HepG2 (cell line): ENCODE results near the gene CDC14A. TPM values are rescaled to one million over a fixed set of nuclear protein-coding genes. Genes with fewer than 3 reads are reported as not detected.
A peak's percentile ranks its signal among the peaks of the same experiment; 100 is the strongest.

ENCODE experiments used
- ATAC-seq: fragments of 200-7000 bp; cut with Tn5 transposase; 3 replicates; pipeline ENCODE4 v1.9.1; 2020; ENCODE audit warnings: mild to moderate bottlenecking, moderate library complexity
- BruUV-seq: library from RNA; stranded (reverse); fragments of 400-500 nt; replicated peaks from 2 replicates; lab custom pipeline; 2021; lab: Mats Ljungman, UMichigan
- CTCF ChIA-PET: fragments of 300-600 bp; formaldehyde crosslinking; extraction: SDS; loops from one replicate; lab custom pipeline; 2021; ENCODE audit warnings: low total read pairs, inconsistent platforms, low intra/inter-chr PET ratio; lab: Yijun Ruan, JAX
- POLR2A ChIA-PET: fragments of 350-600 bp; sonication (Branson Sonifier 250); formaldehyde crosslinking; loops from one replicate; lab custom pipeline; 2020; ENCODE audit warnings: antibody characterized with exemption, inconsistent platforms; lab: Yijun Ruan, JAX
- DNase-seq: peaks from one replicate; pipeline ENCODE4 v3.0.0-alpha.2; 2015; ENCODE audit warnings: low spot score
- FAIRE-seq: peaks from 3 replicates; lab custom pipeline; 2011; peaks lifted over from hg19 to GRCh38; lab: Jason Lieb, UNC
- H2AFZ ChIP-seq: one replicate; pipeline ENCODE4 v1.6.1; 2011; ENCODE audit warnings: low read length, inconsistent platforms
- H3K27ac ChIP-seq: fragments of 300-600 bp; 3 replicates; pipeline ENCODE4 v1.8.0; 2011; ENCODE audit warnings: mixed run types, mild to moderate bottlenecking, mixed read lengths, low read length, inconsistent platforms; ENCODE audit not compliant: insufficient read depth; ENCODE audit errors: extremely low read length
- H3K27me3 ChIP-seq, 2 experiments: fragments of 200-600 bp in 1 of 2; 2 replicates in 1 of 2; 3 replicates in 1 of 2; pipeline versions ENCODE4 v1.6.0 to v1.8.0; 2011; ENCODE audit warnings: low read length in 2 of 2, mild to moderate bottlenecking in 2 of 2, moderate library complexity in 2 of 2, inconsistent platforms in 1 of 2; ENCODE audit not compliant: insufficient read depth in 2 of 2, control insufficient read depth in 1 of 2
- H3K36me3 ChIP-seq, 2 experiments: fragments of 200-600 bp in 1 of 2; replicated peaks in 1 of 2; 2 replicates in 1 of 2; 3 replicates in 1 of 2; pipeline versions ENCODE4 v1.5.1 to v1.8.0; 2011; ENCODE audit warnings: low read length in 2 of 2, inconsistent platforms in 1 of 2; ENCODE audit not compliant: insufficient read depth in 2 of 2, control insufficient read depth in 1 of 2
- H3K4me1 ChIP-seq: 2 replicates; pipeline ENCODE4 v1.5.1; 2012; ENCODE audit warnings: low read length, inconsistent platforms; ENCODE audit not compliant: insufficient read depth
- H3K4me2 ChIP-seq: 2 replicates; pipeline ENCODE4 v1.6.0; 2011; ENCODE audit warnings: low read depth, low read length, inconsistent platforms
- H3K4me3 ChIP-seq, 3 experiments: fragments of 200-600 bp in 1 of 3; sonication (generic), shearing (Covaris generic) in 1 of 3; replicated peaks in 1 of 3; 2 replicates each; pipeline ENCODE4 v1.5.1; 2011 to 2016; ENCODE audit warnings: low read length in 3 of 3, inconsistent platforms in 2 of 3, low read depth in 2 of 3, mild to moderate bottlenecking in 2 of 3, control low read depth in 1 of 3, mixed read lengths in 1 of 3; ENCODE audit not compliant: insufficient read depth in 1 of 3
- H3K79me2 ChIP-seq: one replicate; pipeline ENCODE4 v1.6.1; 2011; ENCODE audit warnings: low read length, inconsistent platforms; ENCODE audit not compliant: insufficient read depth
- H3K9ac ChIP-seq: 2 replicates; pipeline ENCODE4 v1.6.0; 2011; ENCODE audit warnings: mild to moderate bottlenecking, low read depth, low read length, inconsistent platforms; ENCODE audit not compliant: insufficient read depth
- H3K9me3 ChIP-seq: 2 replicates; pipeline ENCODE4 v1.5.1; 2012; ENCODE audit warnings: mild to moderate bottlenecking, low read length
- H4K20me1 ChIP-seq: 2 replicates; pipeline ENCODE4 v1.6.0; 2011; ENCODE audit warnings: inconsistent platforms, mild to moderate bottlenecking, low read length, moderate library complexity; ENCODE audit not compliant: insufficient read depth
- CEBPB ChIP-seq: IDR thresholded peaks from 2 replicates; pipeline ENCODE4 v1.6.1; 2011; ENCODE audit warnings: low read depth, low read length, improper control_type of control experiment, borderline replicate concordance
- HNRNPLL ChIP-seq: fragments of 200-400 bp; formaldehyde crosslinking; IDR thresholded peaks from 2 replicates; pipeline ENCODE4 v1.6.1; 2017; ENCODE audit warnings: mild to moderate bottlenecking, low read depth, low read length; ENCODE audit not compliant: poor library complexity, severe bottlenecking
- MATR3 ChIP-seq: sonication (generic); formaldehyde crosslinking; IDR thresholded peaks from 2 replicates; pipeline ENCODE4 v1.4.0; 2020; ENCODE audit warnings: missing genetic modification reagents
- NONO ChIP-seq, 2 experiments: fragments of 450-650 bp in 1 of 2; sonication (generic) in 1 of 2; formaldehyde crosslinking in 1 of 2; IDR thresholded peaks in 1 of 2; conservative IDR thresholded peaks in 1 of 2; 2 replicates each; pipeline versions ENCODE4 v1.6.1 to v1.8.0; 2017 to 2022; ENCODE audit warnings: mild to moderate bottlenecking in 1 of 2, missing genetic modification reagents in 1 of 2, moderate library complexity in 1 of 2
- PHF21A ChIP-seq: sonication (generic); formaldehyde crosslinking; IDR thresholded peaks from 2 replicates; pipeline ENCODE4 v1.5.0; 2020; ENCODE audit warnings: mild to moderate bottlenecking, missing genetic modification reagents
- PPARG ChIP-seq: conservative IDR thresholded peaks from 2 replicates; pipeline ENCODE4 v1.6.1; 2016; ENCODE audit warnings: missing biosample characterization, missing genetic modification reagents
- STAT5B ChIP-seq: sonication (generic); formaldehyde crosslinking; IDR thresholded peaks from 2 replicates; pipeline ENCODE4 v1.4.0; 2020; ENCODE audit warnings: missing genetic modification reagents
- SUZ12 ChIP-seq: fragments of 150-350 bp; IDR thresholded peaks from 2 replicates; pipeline ENCODE4 v1.6.1; 2014; ENCODE audit warnings: low read depth, low read length
- ZKSCAN8 ChIP-seq: IDR thresholded peaks from 2 replicates; pipeline ENCODE4 v1.6.1; 2016; ENCODE audit warnings: borderline replicate concordance, missing genetic modification reagents, missing compliant biosample characterization
- ZNF446 ChIP-seq: sonication (generic); formaldehyde crosslinking; IDR thresholded peaks from 2 replicates; pipeline ENCODE4 v1.5.0; 2020; ENCODE audit warnings: mild to moderate bottlenecking, missing genetic modification reagents
- ZNF557 ChIP-seq: sonication (generic); formaldehyde crosslinking; IDR thresholded peaks from 2 replicates; pipeline ENCODE4 v1.4.0; 2020; ENCODE audit warnings: missing genetic modification reagents
- ZNF564 ChIP-seq: sonication (generic); formaldehyde crosslinking; IDR thresholded peaks from 2 replicates; pipeline ENCODE4 v1.8.1; 2023; ENCODE audit warnings: mild to moderate bottlenecking, missing genetic modification reagents
- whole genome bisulfite sequencing: methylation state at CpG from one replicate; pipeline ENCODE4 v1.1.6; 2017; ENCODE audit warnings: low lambda C conversion rate; 5-methylcytosine and 5-hydroxymethylcytosine counted together
- in situ Hi-C: cut with HindIII; loops from 2 replicates; pipeline ENCODE4 v1.10.0; 2017; ENCODE audit warnings: low pct_unique_long_range_greater_than_20kb; ENCODE audit not compliant: extremely low pct_ligation_motif_present
- intact Hi-C: fragments of 100-400 bp; cut with micrococcal nuclease; formaldehyde crosslinking; loops from one replicate; pipeline ENCODE4 v1.10.0; 2022; ENCODE audit not compliant: unreplicated experiment
- polyA plus RNA-seq, 8 experiments: library from polyadenylated mRNA; depleted of rRNA in 3 of 8; stranded (reverse) in 7 of 8; unstranded in 1 of 8; fragments of >200 nt; fragmentation: Illumina TruSeq in 4 of 8; extraction: Trizol in 4 of 8; gene quantifications; 2 replicates each; pipeline versions ENCODE4 v1.2.1 to v1.2.3, GENCODE V29; 2011 to 2016; ENCODE audit warnings: low read depth in 4 of 8, missing spikeins in 1 of 8, mixed read lengths in 1 of 8; ENCODE audit not compliant: insufficient read depth in 1 of 8
- total RNA-seq, 5 experiments: library from RNA; depleted of rRNA; stranded (reverse); fragments of >200 nt; fragmentation: Illumina TruSeq; extraction: Trizol; gene quantifications; 2 replicates each; pipeline ENCODE4 v1.2.3, GENCODE V29; 2016; ENCODE audit warnings: low read depth in 1 of 5
- TF ChIP-seq, protein P1 (sequence below): sonication (generic); formaldehyde crosslinking; IDR thresholded peaks from 2 replicates; pipeline ENCODE4 v1.8.1; 2023; ENCODE audit warnings: missing genetic modification reagents, inconsistent platforms, borderline replicate concordance
- TF ChIP-seq, protein P2 (sequence below): sonication (generic); formaldehyde crosslinking; IDR thresholded peaks from 2 replicates; pipeline ENCODE4 v1.8.0; 2022; ENCODE audit warnings: mild to moderate bottlenecking, missing genetic modification reagents

The CDC14A gene
- total and polyA plus RNA-seq, 2 of the 13 experiments (the other 11 are each of a cell fraction or from before 2014, with no cell fraction given), result 2.8 to 4.9 TPM

GRCh38 chr1:100496896-100497295, 144.6 kb downstream of the CDC14A start:
- no peak overlapping the region for H2AFZ ChIP-seq
- no peaks in the 10 kb centered on the region for H3K27me3 ChIP-seq
- no peak for FAIRE-seq
- 94% methylated on average over 2 of the region's 2 CpGs for WGBS
- H3K79me2 ChIP-seq, result no peaks in the 10 kb centered on the region
- intact Hi-C loops (no loop called here), in situ Hi-C loops (no loop called here)
- ChIA-PET POLR2A (no interaction called here), CTCF (no interaction called here)
- H3K4me1 ChIP-seq, result peaks cover 20% of the 10 kb centered on the region
- peaks cover 0 to 9% of the 10 kb centered on the region in 2 experiments; a peak in 1 of 5 replicates for H3K36me3 ChIP-seq
- TF ChIP-seq PPARG (CRISPR knock-in tag), result no peak
- TF ChIP-seq STAT5B (CRISPR knock-in tag), result no peak
- TF ChIP-seq NONO (IDR thresholded peaks at IDR 0.05), result no peak
- no peak for TF ChIP-seq NONO (CRISPR knock-in tag; conservative IDR thresholded peaks at IDR 0.05)
- no peak for TF ChIP-seq ZNF557 (CRISPR knock-in tag)
- no peak for TF ChIP-seq ZKSCAN8 (CRISPR knock-in tag)
- TF ChIP-seq HNRNPLL, result no peak
- no peak for TF ChIP-seq PHF21A (CRISPR knock-in tag)
- TF ChIP-seq CEBPB, result peak; percentile 80
- TF ChIP-seq SUZ12, result no peak
- H3K9me3 ChIP-seq, result no peaks in the 10 kb centered on the region
- no peaks in the 10 kb centered on the region for H4K20me1 ChIP-seq
- BruUV-seq, result no TSS peak
- DNase-seq, result no peak
- H3K9ac ChIP-seq, result no peak overlapping the region
- no peak overlapping the region for H3K27ac ChIP-seq
- no peak overlapping the region for H3K4me3 ChIP-seq
- ATAC-seq, result no peak
- H3K4me2 ChIP-seq, result no peak overlapping the region

DNA sequence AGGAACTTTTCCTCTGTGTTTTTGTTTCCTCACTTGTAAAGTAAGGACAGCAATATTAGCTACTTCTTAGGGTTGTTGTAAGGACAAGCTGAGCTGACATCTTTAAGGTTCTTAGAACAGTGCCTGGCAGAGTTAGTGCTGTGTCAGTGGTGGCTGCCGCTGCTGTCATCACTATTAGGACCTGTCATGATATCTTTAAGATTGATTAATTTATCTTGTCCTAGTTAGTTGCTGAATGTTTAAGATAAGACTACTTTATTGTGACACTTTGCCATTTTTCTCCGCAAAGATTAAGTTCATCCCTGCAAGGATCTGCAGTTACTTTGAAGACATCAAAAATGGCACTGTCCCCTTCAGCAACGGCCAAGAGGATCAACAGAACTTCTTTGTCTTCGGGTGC, 145.5 kb downstream of the CDC14A start:
- in situ Hi-C loops, result no loop called here
- no peak overlapping the region for H3K27ac ChIP-seq
- no peaks in the 10 kb centered on the region for H3K27me3 ChIP-seq
- TF ChIP-seq MATR3 (CRISPR knock-in tag) (no peak), ZNF564 (no peak), ZNF446 (no peak)
- TF ChIP-seq, protein P1, sequence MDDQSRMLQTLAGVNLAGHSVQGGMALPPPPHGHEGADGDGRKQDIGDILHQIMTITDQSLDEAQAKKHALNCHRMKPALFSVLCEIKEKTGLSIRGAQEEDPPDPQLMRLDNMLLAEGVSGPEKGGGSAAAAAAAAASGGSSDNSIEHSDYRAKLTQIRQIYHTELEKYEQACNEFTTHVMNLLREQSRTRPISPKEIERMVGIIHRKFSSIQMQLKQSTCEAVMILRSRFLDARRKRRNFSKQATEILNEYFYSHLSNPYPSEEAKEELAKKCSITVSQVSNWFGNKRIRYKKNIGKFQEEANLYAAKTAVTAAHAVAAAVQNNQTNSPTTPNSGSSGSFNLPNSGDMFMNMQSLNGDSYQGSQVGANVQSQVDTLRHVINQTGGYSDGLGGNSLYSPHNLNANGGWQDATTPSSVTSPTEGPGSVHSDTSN (CRISPR knock-in tag), result no peak
- TF ChIP-seq, protein P2, sequence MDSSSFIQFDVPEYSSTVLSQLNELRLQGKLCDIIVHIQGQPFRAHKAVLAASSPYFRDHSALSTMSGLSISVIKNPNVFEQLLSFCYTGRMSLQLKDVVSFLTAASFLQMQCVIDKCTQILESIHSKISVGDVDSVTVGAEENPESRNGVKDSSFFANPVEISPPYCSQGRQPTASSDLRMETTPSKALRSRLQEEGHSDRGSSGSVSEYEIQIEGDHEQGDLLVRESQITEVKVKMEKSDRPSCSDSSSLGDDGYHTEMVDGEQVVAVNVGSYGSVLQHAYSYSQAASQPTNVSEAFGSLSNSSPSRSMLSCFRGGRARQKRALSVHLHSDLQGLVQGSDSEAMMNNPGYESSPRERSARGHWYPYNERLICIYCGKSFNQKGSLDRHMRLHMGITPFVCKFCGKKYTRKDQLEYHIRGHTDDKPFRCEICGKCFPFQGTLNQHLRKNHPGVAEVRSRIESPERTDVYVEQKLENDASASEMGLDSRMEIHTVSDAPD (CRISPR knock-in tag), result no peak
- TF ChIP-seq, all 625 proteins: peak for 0
- intact Hi-C loops, result no loop called here
- peaks cover 0 to 9% of the 10 kb centered on the region in 2 experiments; a peak in 1 of 5 replicates for H3K36me3 ChIP-seq
- peaks cover 20% of the 10 kb centered on the region for H3K4me1 ChIP-seq
- H3K9ac ChIP-seq, result no peak overlapping the region
- no peak for ATAC-seq
- no peak overlapping the region for H2AFZ ChIP-seq
- H4K20me1 ChIP-seq, result no peaks in the 10 kb centered on the region
- H3K79me2 ChIP-seq, result no peaks in the 10 kb centered on the region
- ChIA-PET CTCF (no interaction called here), POLR2A (no interaction called here)
- no TSS peak for BruUV-seq
- no peak for DNase-seq
- FAIRE-seq, result no peak
- H3K9me3 ChIP-seq, result no peaks in the 10 kb centered on the region
- no peak overlapping the region for H3K4me3 ChIP-seq
- 96% methylated on average over 4 of the region's 4 CpGs for WGBS
- no peak overlapping the region for H3K4me2 ChIP-seq
